Measurements from ENCODE around the gene GIPC2.

GIPC2 gene

GRCh38 chr1:78141531-78142231 lies 95.9 kb downstream of the GIPC2 start:
- Mint-ChIP-seq H3K9me3 (no peaks in the 10 kb centered on the region), H3K27me3 (ENCODE audit: low read depth, poor library complexity) (peaks cover 7% of the 10 kb centered on the region), H3K4me1 (no peaks in the 10 kb centered on the region), H3K27ac (no peak overlapping the region), H3K36me3 (ENCODE audit: low read depth) (no peaks in the 10 kb centered on the region), H3K4me3 (no peak overlapping the region)
- TF ChIP-seq CTCF (IDR thresholded peaks at IDR 0.05): no peak
- DNase-seq: no peak

- H3K4me1 Mint-ChIP-seq: peaks cover 2% of the 10 kb centered on the region
- H3K4me3 Mint-ChIP-seq: no peak overlapping the region
- no peaks in the 10 kb centered on the region for H3K36me3 Mint-ChIP-seq (ENCODE audit: low read depth)
- H3K9me3 Mint-ChIP-seq: no peaks in the 10 kb centered on the region
- DNase-seq: no peak
- no peak overlapping the region for H3K27ac Mint-ChIP-seq
- no peak for TF ChIP-seq CTCF (IDR thresholded peaks at IDR 0.05)
- peaks cover 7% of the 10 kb centered on the region for H3K27me3 Mint-ChIP-seq (ENCODE audit: low read depth, poor library complexity)
Observed at GRCh38 chr1:78142736-78143135, 97.0 kb downstream of the GIPC2 start.

GRCh38 chr1:78143152-78143551 lies 97.4 kb downstream of the GIPC2 start:
- no peak overlapping the region for H3K27ac Mint-ChIP-seq
- H3K4me1 Mint-ChIP-seq: peaks cover 7% of the 10 kb centered on the region
- DNase-seq: no peak
- H3K27me3 Mint-ChIP-seq (ENCODE audit: low read depth, poor library complexity): peaks cover 7% of the 10 kb centered on the region
- no peak for TF ChIP-seq CTCF (IDR thresholded peaks at IDR 0.05)
- no peak overlapping the region for H3K4me3 Mint-ChIP-seq
- peaks cover under 1% of the 10 kb centered on the region for H3K9me3 Mint-ChIP-seq
- no peaks in the 10 kb centered on the region for H3K36me3 Mint-ChIP-seq (ENCODE audit: low read depth)

DNA sequence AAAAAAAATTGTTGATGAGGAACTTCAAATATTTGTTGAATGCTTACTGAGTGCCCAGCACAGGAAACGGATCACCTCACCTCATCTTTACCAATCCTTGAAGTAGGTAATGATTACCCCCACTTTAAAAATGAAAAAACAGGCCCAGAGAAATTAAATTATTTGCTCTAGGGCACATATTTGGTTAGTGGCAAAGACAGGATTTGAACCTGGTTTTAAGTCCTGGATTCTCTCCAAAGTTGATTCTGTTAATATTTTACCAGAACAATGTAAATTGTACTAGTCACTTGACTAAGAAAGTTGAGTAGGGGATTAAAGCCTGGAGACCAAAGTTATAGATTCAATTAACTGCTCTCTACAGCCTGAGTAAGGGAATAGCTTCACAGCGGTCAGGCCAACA lies 97.9 kb downstream of the GIPC2 start:
- Mint-ChIP-seq H3K4me3 (no peak overlapping the region), H3K4me1 (peaks cover 8% of the 10 kb centered on the region), H3K36me3 (ENCODE audit: low read depth) (no peaks in the 10 kb centered on the region), H3K9me3 (peaks cover 6% of the 10 kb centered on the region), H3K27me3 (ENCODE audit: low read depth, poor library complexity) (peaks cover 7% of the 10 kb centered on the region), H3K27ac (no peak overlapping the region)
- DNase-seq: no peak
- TF ChIP-seq CTCF (IDR thresholded peaks at IDR 0.05): no peak

DNA sequence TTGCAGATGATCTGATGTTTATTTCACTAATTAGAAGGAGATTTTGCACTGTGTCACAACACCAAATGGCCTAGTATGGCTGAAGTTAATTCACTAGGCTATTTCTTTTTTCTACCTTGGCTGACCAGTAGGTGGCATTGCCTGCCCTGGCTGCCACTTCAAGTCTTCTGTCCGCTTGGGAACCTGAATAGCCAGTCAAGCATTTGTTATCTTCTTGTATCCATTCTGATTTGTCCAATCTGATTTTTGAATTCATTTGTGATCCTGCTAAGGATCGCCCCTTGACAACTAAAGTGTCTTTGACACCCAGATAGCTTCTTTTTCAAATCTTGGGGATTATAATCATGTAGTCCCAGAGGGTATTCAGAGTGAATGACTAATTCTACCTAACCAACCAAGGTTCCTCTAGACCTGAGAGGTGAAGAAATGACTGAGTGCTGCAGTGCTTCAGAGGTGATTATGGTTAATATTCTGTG lies 99.4 kb downstream of the GIPC2 start:
- DNase-seq: peak; percentile 44
- H3K27me3 Mint-ChIP-seq (ENCODE audit: low read depth, poor library complexity): peaks cover 7% of the 10 kb centered on the region

More for the DNA sequence above, 99.4 kb downstream of the GIPC2 start:
- H3K4me1 Mint-ChIP-seq: peaks cover 8% of the 10 kb centered on the region
- TF ChIP-seq CTCF (IDR thresholded peaks at IDR 0.05): peak; percentile 88
- no peak overlapping the region for H3K27ac Mint-ChIP-seq
- H3K4me3 Mint-ChIP-seq: no peak overlapping the region
- no peaks in the 10 kb centered on the region for H3K36me3 Mint-ChIP-seq (ENCODE audit: low read depth)
- peaks cover 12% of the 10 kb centered on the region for H3K9me3 Mint-ChIP-seq
